HL-60 (cell line): ENCODE measurements around the gene AMN.

ENCODE experiments used
- GABPA ChIP-seq: IDR thresholded peaks from 2 replicates; pipeline ENCODE4 v1.6.1; 2012; ENCODE audit warnings: low read depth
- POLR2AphosphoS5 ChIP-seq: IDR thresholded peaks from 2 replicates; pipeline ENCODE4 v1.6.1; 2012; ENCODE audit warnings: low read depth
- SPI1 ChIP-seq: IDR thresholded peaks from 2 replicates; pipeline ENCODE4 v1.6.1; 2012; ENCODE audit warnings: low read depth, mild to moderate bottlenecking, borderline replicate concordance
- TF ChIP-seq, protein P1 (sequence below): IDR thresholded peaks from one replicate; pipeline ENCODE4 v1.5.1; 2011; ENCODE audit warnings: low read length, control low read depth, inconsistent platforms; ENCODE audit not compliant: insufficient read depth
- TF ChIP-seq, protein P2 (sequence below): IDR thresholded peaks from 2 replicates; pipeline ENCODE4 v1.6.1; 2012; ENCODE audit warnings: low read depth; ENCODE audit not compliant: insufficient replicate concordance

DNA sequence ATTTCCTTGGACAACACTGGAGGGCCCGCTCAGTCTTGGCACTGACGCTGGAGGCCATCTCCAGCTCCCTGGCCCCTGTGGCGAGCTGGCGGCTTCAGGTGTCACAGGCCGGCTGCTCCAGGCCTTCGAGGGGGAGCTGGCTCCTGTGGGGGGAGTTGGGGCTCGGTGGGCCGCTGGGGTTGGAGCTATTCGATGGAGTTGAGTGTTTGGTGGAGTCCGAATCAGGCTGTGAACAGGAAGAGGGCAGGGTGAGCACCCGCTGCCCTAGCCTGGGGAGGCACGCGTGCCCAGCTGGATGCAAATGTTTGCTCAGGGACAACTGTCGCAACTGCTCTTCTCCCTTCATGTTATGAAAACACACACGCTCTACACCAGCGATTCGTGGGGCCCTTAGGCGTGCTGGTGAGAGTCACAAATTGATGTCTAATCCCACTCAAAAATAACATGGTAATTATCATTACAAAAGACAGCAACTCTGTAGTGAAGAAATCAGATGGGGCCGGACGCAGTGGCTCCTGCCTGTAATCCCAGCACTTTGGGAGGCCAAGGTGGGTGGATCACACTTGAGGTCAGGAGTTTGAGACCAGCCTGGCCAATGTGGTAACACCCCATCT is 11.3 kb downstream of the AMN start:
- TF ChIP-seq, protein P1, sequence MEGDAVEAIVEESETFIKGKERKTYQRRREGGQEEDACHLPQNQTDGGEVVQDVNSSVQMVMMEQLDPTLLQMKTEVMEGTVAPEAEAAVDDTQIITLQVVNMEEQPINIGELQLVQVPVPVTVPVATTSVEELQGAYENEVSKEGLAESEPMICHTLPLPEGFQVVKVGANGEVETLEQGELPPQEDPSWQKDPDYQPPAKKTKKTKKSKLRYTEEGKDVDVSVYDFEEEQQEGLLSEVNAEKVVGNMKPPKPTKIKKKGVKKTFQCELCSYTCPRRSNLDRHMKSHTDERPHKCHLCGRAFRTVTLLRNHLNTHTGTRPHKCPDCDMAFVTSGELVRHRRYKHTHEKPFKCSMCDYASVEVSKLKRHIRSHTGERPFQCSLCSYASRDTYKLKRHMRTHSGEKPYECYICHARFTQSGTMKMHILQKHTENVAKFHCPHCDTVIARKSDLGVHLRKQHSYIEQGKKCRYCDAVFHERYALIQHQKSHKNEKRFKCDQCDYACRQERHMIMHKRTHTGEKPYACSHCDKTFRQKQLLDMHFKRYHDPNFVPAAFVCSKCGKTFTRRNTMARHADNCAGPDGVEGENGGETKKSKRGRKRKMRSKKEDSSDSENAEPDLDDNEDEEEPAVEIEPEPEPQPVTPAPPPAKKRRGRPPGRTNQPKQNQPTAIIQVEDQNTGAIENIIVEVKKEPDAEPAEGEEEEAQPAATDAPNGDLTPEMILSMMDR: no peak
- TF ChIP-seq POLR2AphosphoS5 (no peak), GABPA (no peak), SPI1 (no peak)
- TF ChIP-seq, protein P2, sequence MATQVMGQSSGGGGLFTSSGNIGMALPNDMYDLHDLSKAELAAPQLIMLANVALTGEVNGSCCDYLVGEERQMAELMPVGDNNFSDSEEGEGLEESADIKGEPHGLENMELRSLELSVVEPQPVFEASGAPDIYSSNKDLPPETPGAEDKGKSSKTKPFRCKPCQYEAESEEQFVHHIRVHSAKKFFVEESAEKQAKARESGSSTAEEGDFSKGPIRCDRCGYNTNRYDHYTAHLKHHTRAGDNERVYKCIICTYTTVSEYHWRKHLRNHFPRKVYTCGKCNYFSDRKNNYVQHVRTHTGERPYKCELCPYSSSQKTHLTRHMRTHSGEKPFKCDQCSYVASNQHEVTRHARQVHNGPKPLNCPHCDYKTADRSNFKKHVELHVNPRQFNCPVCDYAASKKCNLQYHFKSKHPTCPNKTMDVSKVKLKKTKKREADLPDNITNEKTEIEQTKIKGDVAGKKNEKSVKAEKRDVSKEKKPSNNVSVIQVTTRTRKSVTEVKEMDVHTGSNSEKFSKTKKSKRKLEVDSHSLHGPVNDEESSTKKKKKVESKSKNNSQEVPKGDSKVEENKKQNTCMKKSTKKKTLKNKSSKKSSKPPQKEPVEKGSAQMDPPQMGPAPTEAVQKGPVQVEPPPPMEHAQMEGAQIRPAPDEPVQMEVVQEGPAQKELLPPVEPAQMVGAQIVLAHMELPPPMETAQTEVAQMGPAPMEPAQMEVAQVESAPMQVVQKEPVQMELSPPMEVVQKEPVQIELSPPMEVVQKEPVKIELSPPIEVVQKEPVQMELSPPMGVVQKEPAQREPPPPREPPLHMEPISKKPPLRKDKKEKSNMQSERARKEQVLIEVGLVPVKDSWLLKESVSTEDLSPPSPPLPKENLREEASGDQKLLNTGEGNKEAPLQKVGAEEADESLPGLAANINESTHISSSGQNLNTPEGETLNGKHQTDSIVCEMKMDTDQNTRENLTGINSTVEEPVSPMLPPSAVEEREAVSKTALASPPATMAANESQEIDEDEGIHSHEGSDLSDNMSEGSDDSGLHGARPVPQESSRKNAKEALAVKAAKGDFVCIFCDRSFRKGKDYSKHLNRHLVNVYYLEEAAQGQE: no peak
